ENCODE data around the gene FAM219B.
"Not testable (repeated sequence)": the region's sequence is repeated elsewhere in the genome, so short reads cannot be mapped to it uniquely, and the experiment has no call there.

The FAM219B gene

GRCh38 chr15:74889390-74889882 is 17.2 kb downstream of the FAM219B start:
- no peaks in the 10 kb centered on the region for H3K79me2 ChIP-seq (ENCODE audit: control insufficient read depth, insufficient read depth, low read length)
- no peak overlapping the region for H4K8ac ChIP-seq (ENCODE audit: low read depth, low read length)
- H4K5ac ChIP-seq (ENCODE audit: low read length), result no peak overlapping the region
- peak overlapping the region; percentile 81 for H3K4me2 ChIP-seq (ENCODE audit: low read length)
- peaks cover 5% of the 10 kb centered on the region for H3K4me1 ChIP-seq (ENCODE audit: control insufficient read depth, low read depth, low read length)
- H3K23ac ChIP-seq (ENCODE audit: low read length), result no peak overlapping the region
- WGBS (ENCODE audit: extremely low coverage, insufficient coverage, low lambda C conversion rate), result no CpG with 5 or more reads among the region's 8 CpGs
- no peak overlapping the region for H3K27ac ChIP-seq (ENCODE audit: low read depth, low read length)
- no peak overlapping the region for H3K4ac ChIP-seq (ENCODE audit: low read depth, low read length)
- H3K36me3 ChIP-seq (ENCODE audit: control insufficient read depth, insufficient read depth, low read length), result peaks cover 2% of the 10 kb centered on the region
- no peak overlapping the region for H2BK120ac ChIP-seq (ENCODE audit: low read depth, low read length)
- H3K79me1 ChIP-seq (ENCODE audit: low read length), result no peaks in the 10 kb centered on the region
- H3K4me3 ChIP-seq (ENCODE audit: low read length), result peak overlapping the region; percentile 47
- no peak overlapping the region for H2AK5ac ChIP-seq (ENCODE audit: low read length)
- H2BK15ac ChIP-seq (replicated peaks; ENCODE audit: low read depth), result no peak overlapping the region
- H3K18ac ChIP-seq (ENCODE audit: low read length), result no peak overlapping the region
- H3K9ac ChIP-seq (ENCODE audit: low read length), result peak overlapping the region; percentile 75
- DNase-seq, result peak; percentile 67
- H3K27me3 ChIP-seq (ENCODE audit: insufficient read depth, low read length, poor library complexity), result no peaks in the 10 kb centered on the region
- H3K56ac ChIP-seq (ENCODE audit: low read length), result peak overlapping the region; percentile 90
- no peak overlapping the region for H2BK5ac ChIP-seq (ENCODE audit: low read length)

- no peak overlapping the region for H3K18ac ChIP-seq (ENCODE audit: low read length)
- no peak overlapping the region for H3K27ac ChIP-seq (ENCODE audit: low read depth, low read length)
- peak overlapping the region; percentile 42 for H3K9ac ChIP-seq (ENCODE audit: low read length)
Observed at GRCh38 chr15:74888716-74889115, 17.9 kb downstream of the FAM219B start.

DNA sequence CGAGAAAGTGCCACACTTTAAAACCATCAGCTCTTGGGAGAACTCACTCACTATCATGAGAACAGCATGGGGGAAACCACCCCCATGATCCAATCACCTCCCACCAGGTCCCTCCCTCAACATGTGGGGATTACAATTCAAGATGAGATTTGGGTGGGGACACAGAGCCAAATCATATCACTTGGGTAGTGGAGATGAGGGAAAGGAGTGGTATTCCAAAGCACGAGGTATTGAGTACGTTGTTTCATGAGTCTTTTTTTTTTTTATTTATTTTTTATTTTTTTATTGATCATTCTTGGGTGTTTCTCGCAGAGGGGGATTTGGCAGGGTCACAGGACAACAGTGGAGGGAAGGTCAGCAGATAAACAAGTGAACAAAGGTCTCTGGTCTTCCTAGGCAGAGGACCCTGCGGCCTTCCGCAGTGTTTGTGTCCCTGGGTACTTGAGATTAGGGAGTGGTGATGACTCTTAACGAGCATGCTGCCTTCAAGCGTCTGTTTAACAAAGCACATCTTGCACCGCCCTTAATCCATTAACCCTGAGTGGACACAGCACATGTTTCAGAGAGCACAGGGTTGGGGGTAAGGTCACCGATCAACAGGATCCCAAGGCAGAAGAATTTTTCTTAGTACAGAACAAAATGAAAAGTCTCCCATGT is 19.0 kb downstream of the FAM219B start:
- not testable (repeated sequence) for H3K27me3 ChIP-seq (ENCODE audit: insufficient read depth, low read length, poor library complexity); H3K9ac ChIP-seq (ENCODE audit: low read length); H3K4me2 ChIP-seq (ENCODE audit: low read length); H3K56ac ChIP-seq (ENCODE audit: low read length); H3K18ac ChIP-seq (ENCODE audit: low read length); H2BK120ac ChIP-seq (ENCODE audit: low read depth, low read length); DNase-seq; H3K79me1 ChIP-seq (ENCODE audit: low read length); H3K79me2 ChIP-seq (ENCODE audit: control insufficient read depth, insufficient read depth, low read length); H2BK5ac ChIP-seq (ENCODE audit: low read length); H3K27ac ChIP-seq (ENCODE audit: low read depth, low read length); H3K23ac ChIP-seq (ENCODE audit: low read length); H2BK15ac ChIP-seq (replicated peaks; ENCODE audit: low read depth); H3K4me1 ChIP-seq (ENCODE audit: control insufficient read depth, low read depth, low read length); H3K36me3 ChIP-seq (ENCODE audit: control insufficient read depth, insufficient read depth, low read length); H3K4ac ChIP-seq (ENCODE audit: low read depth, low read length); H2AK5ac ChIP-seq (ENCODE audit: low read length); H4K5ac ChIP-seq (ENCODE audit: low read length); H4K8ac ChIP-seq (ENCODE audit: low read depth, low read length); H3K4me3 ChIP-seq (ENCODE audit: low read length)
- WGBS (ENCODE audit: extremely low coverage, insufficient coverage, low lambda C conversion rate), result no CpG with 5 or more reads among the region's 10 CpGs

More at GRCh38 chr15:74888716-74889115, 17.9 kb downstream of the FAM219B start:
- Histone ChIP-seq H4K8ac (ENCODE audit: low read depth, low read length) (no peak overlapping the region), H3K4me1 (ENCODE audit: control insufficient read depth, low read depth, low read length) (peaks cover 5% of the 10 kb centered on the region), H2BK120ac (ENCODE audit: low read depth, low read length) (no peak overlapping the region), H3K27me3 (ENCODE audit: insufficient read depth, low read length, poor library complexity) (no peaks in the 10 kb centered on the region), H2BK15ac (replicated peaks; ENCODE audit: low read depth) (no peak overlapping the region), H3K23ac (ENCODE audit: low read length) (no peak overlapping the region), H3K79me2 (ENCODE audit: control insufficient read depth, insufficient read depth, low read length) (no peaks in the 10 kb centered on the region), H2AK5ac (ENCODE audit: low read length) (peak overlapping the region; percentile 56), H3K4me2 (ENCODE audit: low read length) (no peak overlapping the region), H4K5ac (ENCODE audit: low read length) (no peak overlapping the region), H3K79me1 (ENCODE audit: low read length) (no peaks in the 10 kb centered on the region), H3K36me3 (ENCODE audit: control insufficient read depth, insufficient read depth, low read length) (peaks cover 2% of the 10 kb centered on the region), H2BK5ac (ENCODE audit: low read length) (no peak overlapping the region), H3K4me3 (ENCODE audit: low read length) (no peak overlapping the region), H3K4ac (ENCODE audit: low read depth, low read length) (no peak overlapping the region), H3K56ac (ENCODE audit: low read length) (peak overlapping the region; percentile 34)
- WGBS (ENCODE audit: extremely low coverage, insufficient coverage, low lambda C conversion rate), result no CpG with 5 or more reads among the region's 4 CpGs
- peak; percentile 25 for DNase-seq

DNA sequence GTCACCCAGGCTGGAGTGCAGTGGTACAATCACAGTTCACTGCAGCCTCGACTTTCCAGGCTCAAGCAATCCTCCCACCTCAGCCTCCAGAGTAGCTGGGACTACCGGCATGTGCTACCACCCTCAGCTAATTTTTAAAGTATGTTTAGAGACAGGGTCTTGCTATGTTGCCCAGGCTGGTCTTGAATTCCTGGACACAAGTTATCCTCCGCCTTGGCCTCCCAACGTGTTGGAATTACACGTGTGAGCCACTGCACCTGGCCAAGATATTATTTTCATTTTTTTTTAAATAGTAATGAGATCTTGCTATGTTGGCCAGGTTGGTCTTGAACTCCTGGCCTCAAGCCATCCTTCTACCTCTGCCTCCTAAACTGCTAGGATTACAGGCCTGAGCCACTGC is 21.2 kb downstream of the FAM219B start:
- no peak for DNase-seq
- H3K18ac ChIP-seq (ENCODE audit: low read length), result no peak overlapping the region
- WGBS (ENCODE audit: extremely low coverage, insufficient coverage, low lambda C conversion rate), result no CpG with 5 or more reads among the region's 5 CpGs
- no peak overlapping the region for H2AK5ac ChIP-seq (ENCODE audit: low read length)
- H2BK15ac ChIP-seq (replicated peaks; ENCODE audit: low read depth), result no peak overlapping the region
- no peaks in the 10 kb centered on the region for H3K27me3 ChIP-seq (ENCODE audit: insufficient read depth, low read length, poor library complexity)
- H3K27ac ChIP-seq (ENCODE audit: low read depth, low read length), result no peak overlapping the region
- H4K8ac ChIP-seq (ENCODE audit: low read depth, low read length), result no peak overlapping the region
- H2BK5ac ChIP-seq (ENCODE audit: low read length), result no peak overlapping the region
- H2BK120ac ChIP-seq (ENCODE audit: low read depth, low read length), result no peak overlapping the region
- no peak overlapping the region for H3K23ac ChIP-seq (ENCODE audit: low read length)
- no peaks in the 10 kb centered on the region for H3K36me3 ChIP-seq (ENCODE audit: control insufficient read depth, insufficient read depth, low read length)
- H3K4me1 ChIP-seq (ENCODE audit: control insufficient read depth, low read depth, low read length), result peaks cover 5% of the 10 kb centered on the region
- H3K4ac ChIP-seq (ENCODE audit: low read depth, low read length), result no peak overlapping the region
- no peaks in the 10 kb centered on the region for H3K79me2 ChIP-seq (ENCODE audit: control insufficient read depth, insufficient read depth, low read length)
- H3K9ac ChIP-seq (ENCODE audit: low read length), result no peak overlapping the region
- no peak overlapping the region for H3K56ac ChIP-seq (ENCODE audit: low read length)
- H3K4me3 ChIP-seq (ENCODE audit: low read length), result no peak overlapping the region
- H3K79me1 ChIP-seq (ENCODE audit: low read length), result no peaks in the 10 kb centered on the region
- no peak overlapping the region for H4K5ac ChIP-seq (ENCODE audit: low read length)
- H3K4me2 ChIP-seq (ENCODE audit: low read length), result no peak overlapping the region

DNA sequence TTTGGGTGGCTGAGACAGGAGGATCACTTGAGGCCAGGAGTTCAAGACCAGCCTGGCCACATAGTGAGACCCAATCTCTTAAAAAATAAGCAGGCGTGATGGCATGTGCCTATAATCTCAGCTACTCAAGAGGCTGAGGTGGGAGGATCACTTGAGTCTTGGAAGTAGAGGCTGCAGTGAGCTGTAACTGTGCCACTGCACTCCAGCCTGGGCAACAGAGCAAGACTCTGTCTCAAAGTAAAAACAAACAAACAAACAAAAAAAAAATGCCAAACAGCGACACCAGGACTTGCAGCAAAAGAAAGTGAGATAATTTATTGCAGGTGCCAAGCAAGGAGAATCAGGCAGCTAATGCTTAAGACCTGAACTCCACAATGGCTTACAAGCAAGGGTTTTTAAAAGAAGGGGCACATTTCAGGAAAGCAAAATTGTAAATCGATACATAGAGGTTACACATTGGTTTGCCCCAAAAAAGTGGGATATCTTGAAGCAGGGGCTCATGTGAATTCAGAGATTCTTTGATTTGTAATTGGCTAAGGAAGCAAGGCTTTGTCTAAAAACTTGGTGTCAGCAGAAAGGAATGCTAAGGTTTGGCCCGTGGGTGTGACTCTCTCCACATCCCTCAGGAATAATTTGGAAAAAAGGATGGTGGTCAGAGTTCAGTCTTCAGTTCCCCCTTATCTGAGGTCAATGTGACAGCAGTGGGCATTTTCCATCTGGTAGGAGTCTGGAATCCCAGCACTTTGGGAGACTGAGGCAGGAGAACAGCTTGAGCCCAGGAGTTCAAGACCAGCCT is 22.0 kb downstream of the FAM219B start:
- H4K5ac ChIP-seq (ENCODE audit: low read length), result no peak overlapping the region
- H3K79me2 ChIP-seq (ENCODE audit: control insufficient read depth, insufficient read depth, low read length), result no peaks in the 10 kb centered on the region
- H3K4me3 ChIP-seq (ENCODE audit: low read length), result no peak overlapping the region
- no peak overlapping the region for H2AK5ac ChIP-seq (ENCODE audit: low read length)
- H3K18ac ChIP-seq (ENCODE audit: low read length), result no peak overlapping the region
- no peaks in the 10 kb centered on the region for H3K27me3 ChIP-seq (ENCODE audit: insufficient read depth, low read length, poor library complexity)
- no peak overlapping the region for H3K4ac ChIP-seq (ENCODE audit: low read depth, low read length)
- H3K4me1 ChIP-seq (ENCODE audit: control insufficient read depth, low read depth, low read length), result peaks cover 5% of the 10 kb centered on the region
- H2BK15ac ChIP-seq (replicated peaks; ENCODE audit: low read depth), result no peak overlapping the region
- no peak overlapping the region for H3K56ac ChIP-seq (ENCODE audit: low read length)
- no peak overlapping the region for H3K27ac ChIP-seq (ENCODE audit: low read depth, low read length)
- DNase-seq, result peak; percentile 45
- H2BK5ac ChIP-seq (ENCODE audit: low read length), result no peak overlapping the region
- no peak overlapping the region for H3K9ac ChIP-seq (ENCODE audit: low read length)
- H4K8ac ChIP-seq (ENCODE audit: low read depth, low read length), result no peak overlapping the region
- WGBS (ENCODE audit: extremely low coverage, insufficient coverage, low lambda C conversion rate), result no CpG with 5 or more reads among the region's 4 CpGs
- no peak overlapping the region for H3K23ac ChIP-seq (ENCODE audit: low read length)
- H3K4me2 ChIP-seq (ENCODE audit: low read length), result no peak overlapping the region
- H3K79me1 ChIP-seq (ENCODE audit: low read length), result no peaks in the 10 kb centered on the region
- H3K36me3 ChIP-seq (ENCODE audit: control insufficient read depth, insufficient read depth, low read length), result no peaks in the 10 kb centered on the region
- no peak overlapping the region for H2BK120ac ChIP-seq (ENCODE audit: low read depth, low read length)

All from mesendoderm (in vitro differentiated cells).